Stimulated activated naive CD4-positive, alpha-beta T cell (primary cell): ENCODE results near the gene PLA2G4F.

Source experiments
- DNase-seq, 6 experiments: peaks; one replicate each; lab custom pipeline; 2025; lab: John Stamatoyannopoulos, UW

The PLA2G4F gene

DNA sequence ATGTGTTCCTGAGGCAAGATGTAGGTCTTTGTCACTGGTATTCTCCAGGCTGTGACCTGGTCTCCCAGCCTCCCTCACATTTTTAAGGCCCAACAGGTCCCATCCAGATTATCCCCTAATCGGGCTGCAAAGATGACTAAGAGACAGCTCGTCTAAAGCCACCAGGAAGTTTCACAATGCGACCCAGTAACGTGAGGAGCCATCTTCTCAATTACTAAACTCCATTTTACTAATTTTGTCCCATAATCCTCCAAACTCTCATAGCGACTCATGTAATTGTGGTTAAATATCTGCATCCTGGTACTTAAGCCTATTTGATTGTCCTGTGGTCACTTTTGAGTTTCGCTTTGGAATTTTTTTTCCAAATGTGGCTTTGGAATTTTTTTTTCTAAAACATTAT, 8.7 kb upstream of the PLA2G4F start:
- DNase-seq: no peak

- no peak for DNase-seq
These were observed 7.6 kb upstream of the PLA2G4F start for GRCh38 chr15:42163947-42164550.

- no peak for DNase-seq
These were observed 6.9 kb upstream of the PLA2G4F start for GRCh38 chr15:42163291-42163690.

- DNase-seq: no peak
These were observed 3.7 kb upstream of the PLA2G4F start for GRCh38 chr15:42160136-42160535.

DNA sequence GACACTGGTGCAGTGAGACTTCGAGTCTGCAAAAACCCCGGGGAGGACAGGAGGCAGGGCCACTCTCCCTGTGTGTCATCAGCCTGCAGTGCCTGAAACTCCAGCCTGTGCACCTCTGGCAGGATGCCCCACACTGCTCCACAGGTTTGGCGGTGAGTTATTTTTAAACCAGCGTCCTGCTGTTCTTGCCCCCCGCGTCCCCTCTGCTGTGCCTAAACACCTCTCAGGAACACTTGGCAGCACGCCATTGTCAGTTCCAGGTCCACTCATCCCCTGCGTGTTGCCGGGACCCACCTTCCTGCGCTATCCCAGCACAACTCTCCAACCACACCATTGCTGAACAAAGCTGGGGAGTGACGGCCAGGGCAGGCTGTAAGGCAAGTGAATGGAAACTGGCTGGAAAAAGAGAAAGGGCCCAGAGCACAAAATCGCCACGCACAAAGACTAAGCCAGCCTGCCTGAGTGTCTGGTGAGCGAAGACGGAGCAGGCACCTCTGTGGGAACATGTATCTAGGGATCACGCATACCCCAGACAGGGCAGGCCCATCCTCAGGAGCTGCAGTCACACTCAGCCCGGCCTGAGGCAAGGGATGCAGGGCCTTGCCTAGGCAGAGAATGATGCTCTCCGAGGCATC, 3.1 kb upstream of the PLA2G4F start:
- no peak for DNase-seq

DNA sequence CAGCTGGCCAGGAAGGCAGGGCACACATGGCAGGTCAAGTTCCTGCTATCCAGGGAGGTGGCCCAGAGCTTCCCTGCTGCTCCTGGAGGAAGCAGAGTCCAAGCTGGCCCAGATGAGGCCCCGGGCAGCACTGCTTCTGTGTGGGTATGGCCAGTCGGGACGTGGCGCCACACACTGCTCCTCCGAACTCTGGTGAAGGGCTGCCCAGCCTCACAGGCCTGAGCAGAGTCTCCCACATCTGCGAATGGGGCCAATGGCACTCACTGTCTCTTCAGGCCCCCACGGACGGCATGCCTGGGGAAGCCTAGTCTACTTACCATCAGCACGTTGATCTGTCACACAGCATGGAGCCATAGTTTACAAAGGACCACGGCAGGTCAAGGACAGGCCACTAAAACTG, 2.5 kb upstream of the PLA2G4F start:
- DNase-seq: no peak

DNA sequence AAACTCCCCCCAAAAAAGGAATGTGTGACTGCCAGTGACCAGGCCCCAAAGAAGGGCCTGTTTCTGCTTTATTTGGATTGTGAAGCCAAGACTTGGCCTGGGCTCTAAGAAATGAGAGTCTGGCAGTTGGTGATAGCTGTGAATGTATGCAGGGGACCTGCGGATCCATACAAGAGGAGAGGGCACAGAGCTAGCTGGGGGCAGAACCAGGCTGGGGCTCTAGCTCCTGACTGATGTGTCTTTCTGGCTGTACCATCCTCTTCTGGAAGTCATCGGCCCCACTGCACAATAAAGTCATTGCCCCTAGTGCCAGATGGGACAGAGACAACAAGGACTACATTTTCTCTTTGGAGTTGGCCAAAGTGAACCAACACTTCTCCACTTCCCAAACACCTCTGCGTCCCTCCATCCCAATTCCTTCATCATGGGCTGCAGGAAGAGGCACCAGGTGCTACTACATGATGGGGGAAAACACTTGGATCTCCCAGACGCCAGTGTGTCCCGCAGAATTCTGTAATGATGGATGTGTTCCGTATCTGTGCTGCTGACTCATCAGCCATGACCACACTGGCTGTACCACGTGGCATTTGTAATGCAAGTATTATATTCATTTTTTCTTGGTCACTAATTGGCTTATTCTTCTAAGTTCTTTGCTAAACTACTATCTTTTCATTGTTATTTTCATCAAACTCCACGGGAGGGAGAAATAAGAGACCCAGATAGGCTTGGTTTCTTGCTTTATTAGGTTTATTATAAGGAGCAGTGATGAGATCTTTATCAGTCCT, 1.7 kb upstream of the PLA2G4F start:
- no peak for DNase-seq

DNA sequence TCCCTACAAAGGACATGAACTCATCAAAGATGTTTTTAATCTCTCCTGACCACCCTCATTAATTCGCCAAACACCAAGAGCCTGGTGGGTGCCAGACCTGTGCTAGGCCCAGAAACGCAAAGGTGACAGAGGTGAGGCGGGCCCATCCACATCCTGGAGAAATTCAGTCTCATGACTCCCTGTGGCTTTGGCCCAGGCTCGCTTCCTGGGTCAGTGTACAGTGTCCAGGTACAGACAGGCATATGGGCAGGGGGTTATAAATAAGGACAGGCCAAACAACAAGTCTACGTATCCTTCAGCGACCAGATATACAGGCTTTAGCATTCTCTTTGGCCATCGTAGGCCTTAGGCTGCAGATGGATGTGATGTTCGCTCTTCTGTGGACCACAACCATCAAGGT, 945 bp upstream of the PLA2G4F start:
- no peak for DNase-seq

GRCh38 chr15:42155546-42156242, 742 bp downstream of the PLA2G4F start:
- DNase-seq: no peak

GRCh38 chr15:42154956-42155355, 1.5 kb downstream of the PLA2G4F start:
- no peak for DNase-seq

- DNase-seq: no peak
These were observed 2.1 kb downstream of the PLA2G4F start for GRCh38 chr15:42154212-42154941.

- no peak for DNase-seq
These were observed 2.6 kb downstream of the PLA2G4F start for GRCh38 chr15:42153874-42154211.

DNA sequence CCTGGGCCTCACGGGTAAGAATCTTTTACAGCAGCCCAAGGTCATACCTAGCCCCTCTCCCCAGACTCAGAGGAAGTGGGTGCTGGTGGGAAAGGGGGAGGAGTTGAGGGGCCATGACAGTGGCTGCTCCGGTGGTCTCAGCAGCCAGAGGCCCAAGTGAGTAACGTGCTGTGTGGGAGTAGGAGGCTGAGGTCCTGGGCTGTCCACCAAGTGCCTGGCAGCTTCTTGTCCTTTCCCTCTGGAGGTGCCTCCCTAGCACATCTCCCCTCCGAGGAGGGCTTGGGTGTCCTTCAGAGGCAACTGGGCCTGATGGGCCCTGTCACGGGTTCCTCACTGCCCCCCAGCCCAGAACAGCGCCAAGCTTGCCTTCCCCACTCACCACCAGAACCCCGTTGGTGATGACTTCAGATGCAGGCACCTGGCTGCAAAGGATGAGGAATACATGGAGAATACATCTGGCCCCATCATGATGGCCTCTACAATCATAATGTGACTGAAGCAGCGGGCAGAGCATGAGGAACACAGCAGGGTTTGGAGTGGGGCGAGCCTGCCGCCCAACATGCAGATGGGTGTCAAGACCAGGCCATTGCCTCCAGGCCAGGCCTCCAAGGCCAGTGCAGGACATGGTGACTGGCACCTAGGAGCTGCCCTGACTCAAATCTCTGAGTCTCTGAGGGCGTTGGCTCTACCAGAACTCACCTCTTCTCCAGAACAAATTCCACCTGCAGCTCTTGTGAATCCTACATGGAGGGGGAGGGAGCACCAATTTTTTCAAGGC, 3.3 kb downstream of the PLA2G4F start:
- no peak for DNase-seq

DNA sequence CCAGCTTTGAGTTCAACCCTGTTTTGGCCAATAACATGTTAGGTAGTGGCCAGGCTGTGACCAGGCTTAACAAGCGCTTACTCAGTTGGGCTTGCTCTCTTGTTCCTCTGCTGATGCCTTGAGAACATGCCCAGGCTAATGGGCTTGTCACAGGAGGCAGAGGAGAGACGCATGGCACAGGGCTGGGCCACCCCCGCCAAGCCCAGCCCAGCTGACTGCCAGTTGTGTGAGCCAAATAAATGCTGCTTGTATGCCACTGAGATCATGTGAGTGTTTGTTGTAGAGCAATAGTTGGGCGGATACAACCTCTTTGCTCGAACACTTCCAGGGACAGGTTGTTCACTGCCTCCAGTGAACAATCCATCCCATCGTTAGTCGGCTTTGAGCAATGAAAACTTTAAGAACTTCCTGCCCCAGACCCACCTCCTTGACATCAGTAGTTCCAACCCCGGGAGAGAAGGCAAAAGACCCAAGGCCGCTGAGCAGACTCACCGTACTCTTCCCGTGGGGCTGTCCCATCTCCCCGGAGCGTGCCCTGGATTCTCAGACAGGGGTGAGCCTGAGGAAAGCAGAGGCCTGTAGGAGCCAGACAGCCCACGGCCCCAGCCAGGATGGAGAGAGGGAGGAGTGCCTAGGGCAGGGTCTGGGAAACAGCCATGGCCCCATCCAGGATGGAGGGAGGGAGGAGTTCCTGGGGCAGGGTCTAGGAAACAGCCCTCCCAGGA, 4.1 kb downstream of the PLA2G4F start:
- DNase-seq: no peak

DNA sequence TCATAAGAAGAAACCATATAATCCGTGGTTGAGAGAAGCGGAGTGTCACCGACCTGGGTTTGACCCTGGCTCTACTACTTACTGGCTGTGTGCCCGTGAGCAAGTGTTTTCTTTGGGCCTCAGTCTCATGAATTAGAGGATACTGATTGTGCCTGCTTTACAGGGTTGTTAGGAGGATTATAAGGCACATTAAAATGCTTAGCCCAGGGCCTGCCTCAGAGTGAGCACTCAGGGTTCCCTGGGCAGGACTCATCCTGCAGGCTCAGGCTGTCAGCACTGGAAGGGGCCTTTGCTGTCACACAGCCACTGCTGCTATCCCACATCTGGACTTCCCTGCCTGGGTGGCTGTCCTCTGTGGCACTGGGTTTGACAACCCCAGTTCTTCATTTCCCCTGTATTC, 4.7 kb downstream of the PLA2G4F start:
- no peak for DNase-seq

DNA sequence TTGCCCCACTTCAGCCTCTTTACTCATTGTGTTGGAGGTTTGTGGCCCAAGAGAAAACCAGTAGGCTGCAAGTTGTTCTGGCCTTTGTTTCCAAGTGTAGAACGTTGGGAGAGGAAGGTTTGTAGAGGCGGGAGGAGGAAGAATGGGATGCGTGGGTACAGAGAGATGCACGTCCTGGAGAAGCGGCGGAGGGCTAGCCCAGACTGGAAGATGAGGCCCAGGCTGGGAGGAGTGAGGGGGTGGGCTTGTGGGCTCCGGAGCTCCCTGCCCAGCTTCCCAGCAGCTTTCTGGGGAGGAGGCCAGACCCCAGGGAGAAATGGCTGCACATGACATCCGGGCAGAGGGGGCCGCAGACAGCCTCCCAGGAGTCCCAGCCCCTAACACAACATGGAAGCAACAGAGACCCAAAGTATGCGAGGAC, 5.3 kb downstream of the PLA2G4F start:
- no peak for DNase-seq

DNA sequence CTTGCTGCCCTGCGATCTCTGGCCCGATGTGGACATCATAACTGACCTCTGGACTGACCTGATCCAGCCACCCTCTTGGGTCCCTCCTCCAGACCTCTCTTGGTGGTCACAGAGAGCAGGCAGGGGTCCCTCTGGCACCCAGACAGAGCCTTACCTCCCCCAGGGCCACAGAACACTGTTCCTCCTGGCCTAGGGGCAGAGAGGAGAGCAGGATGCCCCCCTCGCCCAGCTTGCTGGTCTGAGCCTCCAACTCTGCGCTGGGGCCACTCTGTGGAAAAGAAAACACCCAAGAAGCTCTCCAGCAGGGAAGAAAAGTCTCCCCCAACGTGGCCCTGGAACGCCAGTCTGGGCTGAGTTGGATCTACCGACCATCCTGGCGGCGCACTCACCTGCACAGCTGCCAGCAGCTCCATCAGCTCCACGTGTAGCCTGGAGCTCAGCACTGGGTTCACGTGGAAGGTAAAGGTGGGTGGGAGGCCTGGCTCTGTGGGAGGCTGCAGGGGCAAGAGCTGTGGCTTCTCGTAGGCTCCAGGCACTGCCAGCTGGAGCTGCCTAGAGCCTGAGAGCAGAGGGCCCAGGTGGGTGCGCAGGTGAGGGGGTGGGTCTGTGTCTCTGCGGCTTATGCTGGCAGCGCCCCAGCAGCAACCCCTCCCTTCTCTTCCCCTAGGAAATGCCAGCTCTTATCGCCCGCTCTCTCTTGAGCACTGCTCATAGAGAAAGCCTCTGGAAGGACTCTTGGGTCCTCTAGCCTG, 6.0 kb downstream of the PLA2G4F start:
- no peak for DNase-seq

DNA sequence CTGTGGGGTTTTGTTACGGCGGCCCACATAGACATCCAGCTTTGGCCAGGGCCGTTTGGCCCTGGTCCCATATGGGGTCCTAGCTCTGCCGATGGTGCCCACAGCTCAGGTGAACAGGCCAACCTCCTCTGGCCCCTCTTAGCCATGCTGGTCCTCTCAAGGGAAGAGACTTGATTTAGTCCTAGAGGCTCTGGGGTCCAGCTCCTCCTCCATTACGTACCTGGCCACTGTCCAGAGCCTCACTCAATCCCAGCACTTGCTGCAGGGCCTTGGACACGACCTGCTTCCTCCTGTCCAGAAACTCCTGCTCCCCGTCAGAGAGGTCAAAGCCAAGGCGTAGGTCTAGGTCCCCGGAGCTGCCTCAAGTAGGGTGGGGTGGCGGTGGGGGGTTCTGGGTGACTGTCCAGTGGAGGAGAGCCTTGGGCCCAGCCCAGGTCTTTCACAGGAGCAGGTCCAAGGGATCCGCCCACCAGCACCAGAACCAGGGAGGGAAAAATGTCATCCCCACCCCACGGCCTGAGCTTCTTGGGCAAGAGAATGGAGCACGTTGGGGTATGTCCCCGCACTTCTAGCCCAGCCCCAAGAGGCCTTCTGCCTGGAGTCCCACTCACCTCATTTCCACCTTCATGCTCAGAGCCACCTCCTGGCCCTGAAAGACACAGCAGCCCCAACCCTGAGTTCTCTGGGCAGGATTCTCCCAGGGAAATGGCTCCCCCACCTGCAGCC, 6.8 kb downstream of the PLA2G4F start:
- no peak for DNase-seq

GRCh38 chr15:42148808-42149492, 7.5 kb downstream of the PLA2G4F start:
- no peak for DNase-seq
